PFSK-1 (cell line): ENCODE data around the gene SLC25A34.

ENCODE experiments used
- SIN3A ChIP-seq: IDR thresholded peaks from 2 replicates; pipeline ENCODE4 v1.6.1; 2012; ENCODE audit warnings: mild to moderate bottlenecking, low read length, moderate library complexity, borderline replicate concordance; ENCODE audit not compliant: insufficient read depth
- TAF1 ChIP-seq: IDR thresholded peaks from 2 replicates; pipeline ENCODE4 v1.6.1; 2012; ENCODE audit warnings: low read length, control low read depth, borderline replicate concordance; ENCODE audit not compliant: insufficient read depth
- TF ChIP-seq, protein P1 (sequence below), 2 experiments: IDR thresholded peaks; 2 replicates each; pipeline versions ENCODE4 v1.6.1 to v1.8.0; 2011 to 2012; ENCODE audit warnings: low read depth in 2 of 2, low read length in 2 of 2, control low read depth in 1 of 2, inconsistent platforms in 1 of 2, mild to moderate bottlenecking in 1 of 2, moderate library complexity in 1 of 2; ENCODE audit not compliant: insufficient read depth in 1 of 2

DNA sequence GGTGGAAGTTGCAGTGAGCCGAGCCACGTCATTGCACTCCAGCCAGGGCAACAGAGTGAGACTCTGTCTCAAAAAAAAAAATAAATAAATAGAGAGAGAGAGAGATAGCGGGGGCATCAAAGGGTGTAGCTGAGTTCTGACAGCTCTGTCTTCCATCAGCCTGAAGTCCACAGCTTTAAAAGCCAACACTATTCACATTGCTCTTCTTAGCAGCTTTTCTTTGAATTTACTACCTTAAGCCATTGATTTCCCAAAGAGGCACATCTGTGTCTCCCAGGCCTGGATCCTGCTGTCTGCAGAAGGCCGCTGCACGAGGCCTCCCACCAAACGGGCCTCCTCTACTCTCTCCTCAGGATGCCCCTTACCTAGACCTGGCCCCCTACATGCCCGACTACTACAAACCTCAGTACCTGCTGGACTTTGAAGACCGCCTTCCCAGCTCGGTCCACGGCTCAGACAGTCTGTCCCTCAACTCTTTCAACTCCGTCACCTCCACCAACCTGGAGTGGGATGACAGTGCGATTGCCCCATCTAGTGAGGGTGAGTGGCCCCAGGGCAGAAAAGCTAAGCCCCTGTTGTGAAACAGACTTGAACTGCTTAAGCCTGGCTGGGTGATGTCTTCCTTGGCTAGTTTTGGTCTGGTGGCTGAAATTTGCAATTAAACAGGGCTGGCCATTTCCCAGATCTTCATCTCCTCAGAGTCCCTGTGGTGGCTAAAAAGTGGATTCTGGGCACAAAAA, 16.5 kb upstream of the SLC25A34 start:
- TF ChIP-seq SIN3A = no peak
- TF ChIP-seq, protein P1, sequence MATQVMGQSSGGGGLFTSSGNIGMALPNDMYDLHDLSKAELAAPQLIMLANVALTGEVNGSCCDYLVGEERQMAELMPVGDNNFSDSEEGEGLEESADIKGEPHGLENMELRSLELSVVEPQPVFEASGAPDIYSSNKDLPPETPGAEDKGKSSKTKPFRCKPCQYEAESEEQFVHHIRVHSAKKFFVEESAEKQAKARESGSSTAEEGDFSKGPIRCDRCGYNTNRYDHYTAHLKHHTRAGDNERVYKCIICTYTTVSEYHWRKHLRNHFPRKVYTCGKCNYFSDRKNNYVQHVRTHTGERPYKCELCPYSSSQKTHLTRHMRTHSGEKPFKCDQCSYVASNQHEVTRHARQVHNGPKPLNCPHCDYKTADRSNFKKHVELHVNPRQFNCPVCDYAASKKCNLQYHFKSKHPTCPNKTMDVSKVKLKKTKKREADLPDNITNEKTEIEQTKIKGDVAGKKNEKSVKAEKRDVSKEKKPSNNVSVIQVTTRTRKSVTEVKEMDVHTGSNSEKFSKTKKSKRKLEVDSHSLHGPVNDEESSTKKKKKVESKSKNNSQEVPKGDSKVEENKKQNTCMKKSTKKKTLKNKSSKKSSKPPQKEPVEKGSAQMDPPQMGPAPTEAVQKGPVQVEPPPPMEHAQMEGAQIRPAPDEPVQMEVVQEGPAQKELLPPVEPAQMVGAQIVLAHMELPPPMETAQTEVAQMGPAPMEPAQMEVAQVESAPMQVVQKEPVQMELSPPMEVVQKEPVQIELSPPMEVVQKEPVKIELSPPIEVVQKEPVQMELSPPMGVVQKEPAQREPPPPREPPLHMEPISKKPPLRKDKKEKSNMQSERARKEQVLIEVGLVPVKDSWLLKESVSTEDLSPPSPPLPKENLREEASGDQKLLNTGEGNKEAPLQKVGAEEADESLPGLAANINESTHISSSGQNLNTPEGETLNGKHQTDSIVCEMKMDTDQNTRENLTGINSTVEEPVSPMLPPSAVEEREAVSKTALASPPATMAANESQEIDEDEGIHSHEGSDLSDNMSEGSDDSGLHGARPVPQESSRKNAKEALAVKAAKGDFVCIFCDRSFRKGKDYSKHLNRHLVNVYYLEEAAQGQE (IDR thresholded peaks at IDR 0.05; ENCODE audit: insufficient read depth in 1 of 2, low read depth in 2 of 2, low read length in 2 of 2) = no peak
- no peak for TF ChIP-seq TAF1
